Measurements from ENCODE around the gene QRFP.

DNA sequence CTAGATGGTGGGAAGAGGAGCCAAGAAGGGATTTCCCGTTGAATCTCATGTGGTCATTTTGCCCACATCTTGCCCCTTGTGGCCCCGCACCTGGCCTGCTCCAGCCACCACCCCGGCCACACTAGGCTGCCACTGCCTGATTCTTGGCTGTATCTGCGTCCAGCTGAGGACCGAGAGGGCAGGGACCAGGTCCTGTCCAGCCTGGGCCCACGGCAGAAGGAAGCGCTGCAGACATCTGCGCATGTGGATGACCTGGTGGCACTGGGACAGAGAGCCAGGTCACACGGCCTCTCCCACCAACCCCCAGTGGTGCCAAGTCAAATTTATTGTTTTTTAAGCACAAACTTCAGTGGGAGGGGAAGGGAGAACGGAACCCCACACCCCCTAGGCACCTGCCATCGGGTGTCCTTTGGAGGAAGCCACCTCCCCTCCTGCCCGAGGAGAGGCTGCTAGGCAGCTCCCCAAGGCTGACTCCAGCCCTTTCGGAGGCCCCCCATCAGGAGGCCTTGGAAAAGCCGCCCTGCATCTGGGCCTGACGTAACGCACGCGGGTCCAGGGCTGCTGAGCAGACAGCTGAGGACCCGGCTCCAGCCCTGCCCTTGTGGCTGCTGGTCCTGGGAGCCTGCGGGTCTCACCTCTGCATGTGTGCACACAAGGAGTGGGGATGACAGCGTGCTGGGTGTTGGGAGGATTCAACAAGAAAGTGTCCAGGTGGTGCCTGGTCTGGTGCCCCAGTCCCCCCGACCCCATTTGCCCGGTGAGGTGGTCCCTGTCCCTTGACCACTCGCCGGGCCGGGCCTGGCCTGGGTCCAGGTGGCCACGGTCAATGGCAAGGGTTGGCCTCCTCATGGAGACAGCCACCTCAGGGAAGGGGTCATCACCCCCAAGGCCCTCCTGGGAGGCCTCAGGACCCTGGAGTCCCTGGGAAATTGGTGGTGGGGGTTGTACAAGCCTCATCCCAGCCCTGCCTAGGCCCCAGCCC is 5.9 kb upstream of the QRFP start:
- TF ChIP-seq, protein P1, sequence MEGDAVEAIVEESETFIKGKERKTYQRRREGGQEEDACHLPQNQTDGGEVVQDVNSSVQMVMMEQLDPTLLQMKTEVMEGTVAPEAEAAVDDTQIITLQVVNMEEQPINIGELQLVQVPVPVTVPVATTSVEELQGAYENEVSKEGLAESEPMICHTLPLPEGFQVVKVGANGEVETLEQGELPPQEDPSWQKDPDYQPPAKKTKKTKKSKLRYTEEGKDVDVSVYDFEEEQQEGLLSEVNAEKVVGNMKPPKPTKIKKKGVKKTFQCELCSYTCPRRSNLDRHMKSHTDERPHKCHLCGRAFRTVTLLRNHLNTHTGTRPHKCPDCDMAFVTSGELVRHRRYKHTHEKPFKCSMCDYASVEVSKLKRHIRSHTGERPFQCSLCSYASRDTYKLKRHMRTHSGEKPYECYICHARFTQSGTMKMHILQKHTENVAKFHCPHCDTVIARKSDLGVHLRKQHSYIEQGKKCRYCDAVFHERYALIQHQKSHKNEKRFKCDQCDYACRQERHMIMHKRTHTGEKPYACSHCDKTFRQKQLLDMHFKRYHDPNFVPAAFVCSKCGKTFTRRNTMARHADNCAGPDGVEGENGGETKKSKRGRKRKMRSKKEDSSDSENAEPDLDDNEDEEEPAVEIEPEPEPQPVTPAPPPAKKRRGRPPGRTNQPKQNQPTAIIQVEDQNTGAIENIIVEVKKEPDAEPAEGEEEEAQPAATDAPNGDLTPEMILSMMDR (conservative IDR thresholded peaks at IDR 0.05; ENCODE audit: low read depth, low read length): no peak
- no peak for TF ChIP-seq EZH2 (IDR thresholded peaks at IDR 0.05; ENCODE audit: low read length, unreplicated experiment)
